AG04450 (cell line): Measurements from ENCODE around the gene BANP. TPM values are rescaled to one million over a fixed set of nuclear protein-coding genes. Genes with fewer than 3 reads are reported as not detected.
"Not testable (repeated sequence)": the region's sequence is repeated elsewhere in the genome, so short reads cannot be mapped to it uniquely, and the experiment has no call there.

ENCODE experiments used
- CTCF ChIA-PET: fragments of 300-600, 350-600 bp; formaldehyde crosslinking; extraction: SDS; loops from one replicate; lab custom pipeline; 2022; ENCODE audit warnings: antibody characterized with exemption, inconsistent platforms; lab: Charles Lee
- POLR2A ChIA-PET: fragments of 350-600 bp; formaldehyde crosslinking; extraction: SDS; loops from one replicate; lab custom pipeline; 2021; ENCODE audit warnings: antibody characterized with exemption, inconsistent platforms; lab: Yijun Ruan, JAX
- DNase-seq: peaks from one replicate; pipeline ENCODE4 v3.0.0-alpha.2; 2011; ENCODE audit warnings: low read depth, low spot score
- H3K27ac ChIP-seq: one replicate; pipeline ENCODE4 v1.5.1; 2012; ENCODE audit warnings: low read depth, low read length, control low read depth
- H3K27me3 ChIP-seq: one replicate; pipeline ENCODE4 v1.6.0; 2012; ENCODE audit warnings: low read length; ENCODE audit not compliant: control insufficient read depth, insufficient read depth
- H3K4me3 ChIP-seq: 2 replicates; pipeline ENCODE4 v1.5.1; 2011; ENCODE audit warnings: mild to moderate bottlenecking, low read depth, low read length, control low read depth
- H3K9me3 ChIP-seq: 2 replicates; pipeline ENCODE4 v1.5.1; 2012; ENCODE audit warnings: low read length; ENCODE audit not compliant: control insufficient read depth, insufficient read depth
- polyA plus RNA-seq: library from polyadenylated mRNA; depleted of rRNA; stranded (reverse); fragments of >200 nt; gene quantifications from 2 replicates; pipeline ENCODE4 v1.2.3, GENCODE V29; 2011
- TF ChIP-seq, protein P1 (sequence below): IDR thresholded peaks from 2 replicates; pipeline ENCODE4 v1.5.1; 2011; ENCODE audit warnings: low read depth, low read length, control low read depth, inconsistent platforms

Gene BANP
- polyA plus RNA-seq, 1 experiment: 18.6 TPM

DNA sequence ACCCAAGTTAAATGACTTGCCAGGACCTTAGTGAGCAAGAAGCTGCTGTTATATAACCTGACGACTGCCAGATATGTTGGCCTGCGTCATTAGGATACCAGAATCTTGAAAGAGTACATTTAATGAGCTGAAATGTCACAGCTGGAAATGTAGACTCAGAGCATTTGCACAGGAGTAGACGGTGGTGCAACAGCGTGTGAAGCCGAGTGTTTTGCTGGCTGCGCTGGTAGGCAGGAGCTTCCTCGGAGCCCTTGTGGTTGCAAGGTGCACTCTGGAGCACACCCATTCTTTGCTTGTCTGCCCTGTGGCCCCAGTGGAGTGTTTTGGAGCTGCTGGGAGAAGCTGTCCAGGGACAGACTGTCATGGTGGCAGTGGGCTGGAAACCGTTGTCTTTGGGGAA lies 79.3 kb downstream of the BANP start:
- no peak overlapping the region for H3K27ac ChIP-seq
- H3K27me3 ChIP-seq: no peaks in the 10 kb centered on the region
- DNase-seq: no peak
- TF ChIP-seq, protein P1, sequence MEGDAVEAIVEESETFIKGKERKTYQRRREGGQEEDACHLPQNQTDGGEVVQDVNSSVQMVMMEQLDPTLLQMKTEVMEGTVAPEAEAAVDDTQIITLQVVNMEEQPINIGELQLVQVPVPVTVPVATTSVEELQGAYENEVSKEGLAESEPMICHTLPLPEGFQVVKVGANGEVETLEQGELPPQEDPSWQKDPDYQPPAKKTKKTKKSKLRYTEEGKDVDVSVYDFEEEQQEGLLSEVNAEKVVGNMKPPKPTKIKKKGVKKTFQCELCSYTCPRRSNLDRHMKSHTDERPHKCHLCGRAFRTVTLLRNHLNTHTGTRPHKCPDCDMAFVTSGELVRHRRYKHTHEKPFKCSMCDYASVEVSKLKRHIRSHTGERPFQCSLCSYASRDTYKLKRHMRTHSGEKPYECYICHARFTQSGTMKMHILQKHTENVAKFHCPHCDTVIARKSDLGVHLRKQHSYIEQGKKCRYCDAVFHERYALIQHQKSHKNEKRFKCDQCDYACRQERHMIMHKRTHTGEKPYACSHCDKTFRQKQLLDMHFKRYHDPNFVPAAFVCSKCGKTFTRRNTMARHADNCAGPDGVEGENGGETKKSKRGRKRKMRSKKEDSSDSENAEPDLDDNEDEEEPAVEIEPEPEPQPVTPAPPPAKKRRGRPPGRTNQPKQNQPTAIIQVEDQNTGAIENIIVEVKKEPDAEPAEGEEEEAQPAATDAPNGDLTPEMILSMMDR: no peak
- H3K4me3 ChIP-seq: no peak overlapping the region
- ChIA-PET POLR2A (no interaction called here), CTCF (no interaction called here)
- H3K9me3 ChIP-seq: no peaks in the 10 kb centered on the region

DNA sequence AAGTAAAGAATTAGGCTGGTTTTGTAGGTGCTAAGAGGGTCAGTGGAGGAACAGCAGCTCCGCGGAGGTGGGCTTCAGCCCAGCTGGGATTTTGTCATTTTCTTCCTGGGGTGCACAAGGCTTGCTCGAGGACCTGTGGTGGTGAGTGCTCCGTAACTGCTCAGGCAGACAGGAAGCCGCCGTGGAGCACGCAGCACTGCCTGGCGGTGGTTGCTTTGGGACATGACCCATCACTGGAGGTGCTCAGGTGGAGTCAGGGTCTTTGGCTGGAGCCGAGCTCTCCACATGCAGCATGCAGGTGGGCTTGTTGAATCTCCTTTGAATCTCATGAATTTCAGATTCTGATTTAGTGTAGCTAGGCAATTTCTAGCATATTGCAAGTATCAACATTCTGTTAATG lies 79.7 kb downstream of the BANP start:
- H3K9me3 ChIP-seq, H3K27me3 ChIP-seq, H3K4me3 ChIP-seq, CTCF ChIA-PET, POLR2A ChIA-PET, H3K27ac ChIP-seq, DNase-seq: not testable (repeated sequence)

DNA sequence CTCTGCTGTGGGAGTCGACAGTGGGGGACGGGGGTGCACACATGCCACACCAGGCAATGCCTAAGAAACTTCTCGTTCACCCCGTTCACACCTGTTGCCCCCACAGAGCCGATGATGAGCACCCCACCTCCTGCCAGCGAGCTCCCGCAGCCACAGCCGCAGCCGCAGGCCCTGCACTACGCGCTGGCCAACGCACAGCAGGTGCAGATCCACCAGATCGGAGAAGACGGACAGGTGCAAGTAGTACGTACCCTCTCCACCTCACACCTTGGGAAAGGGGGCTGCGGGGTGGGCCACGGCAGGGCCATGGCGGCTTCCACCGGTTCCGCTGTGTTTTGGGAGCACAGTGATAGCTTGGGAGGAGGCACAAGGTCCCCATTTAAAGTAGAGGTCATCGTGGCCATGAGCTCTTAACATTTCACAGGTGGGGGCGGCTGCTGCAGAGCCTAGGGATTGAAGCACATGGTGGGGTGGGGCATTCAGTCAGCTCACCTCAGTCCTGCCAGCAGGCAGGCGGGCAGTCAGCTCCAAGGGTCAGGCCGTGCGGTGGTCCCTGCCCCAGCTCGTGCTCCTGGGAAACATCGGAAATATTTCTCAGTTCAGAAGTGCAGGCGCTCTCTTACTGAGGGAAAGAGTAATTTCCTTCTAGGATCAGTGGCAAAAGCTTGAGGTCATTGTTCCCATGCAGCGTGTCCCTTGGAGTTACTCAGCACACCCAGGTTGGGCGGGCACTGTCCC lies 81.9 kb downstream of the BANP start:
- H3K27me3 ChIP-seq, H3K9me3 ChIP-seq, H3K4me3 ChIP-seq, DNase-seq, CTCF ChIA-PET, H3K27ac ChIP-seq: not testable (repeated sequence)
- POLR2A ChIA-PET: interaction anchor here (0.6 kb wide), 1 partner anchor 19 kb away, joined by 3 read pairs; no protein-coding TSS in a partner anchor

GRCh38 chr16:88034770-88035169 lies 83.5 kb downstream of the BANP start:
- H3K4me3 ChIP-seq: no peak overlapping the region
- no peak for DNase-seq
- H3K9me3 ChIP-seq: no peaks in the 10 kb centered on the region
- H3K27ac ChIP-seq: no peak overlapping the region
- no peaks in the 10 kb centered on the region for H3K27me3 ChIP-seq
- TF ChIP-seq, protein P1: no peak
- POLR2A ChIA-PET: no interaction called here
- CTCF ChIA-PET: no interaction called here

DNA sequence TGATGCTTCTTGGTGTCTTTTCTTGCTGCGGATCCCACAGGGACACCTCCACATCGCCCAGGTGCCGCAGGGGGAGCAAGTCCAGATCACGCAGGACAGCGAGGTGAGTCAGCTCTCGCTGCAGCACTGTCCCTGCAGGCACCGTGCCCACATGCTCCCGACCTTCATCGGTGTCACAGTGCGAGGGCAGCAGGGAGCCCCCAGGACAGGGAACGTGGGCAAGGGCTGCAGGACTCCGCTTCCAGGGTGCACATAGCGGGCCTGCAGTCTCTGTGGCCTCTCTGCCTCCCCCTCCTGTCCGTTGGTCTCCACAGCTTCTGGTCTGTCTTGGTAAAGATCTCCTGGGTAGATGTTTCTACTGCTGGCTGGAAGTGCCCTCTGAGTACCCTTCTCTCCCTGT lies 84.1 kb downstream of the BANP start:
- no peak for DNase-seq
- POLR2A ChIA-PET: no interaction called here
- Histone ChIP-seq H3K4me3 (no peak overlapping the region), H3K27ac (peak overlapping the region; percentile 31), H3K27me3 (no peaks in the 10 kb centered on the region), H3K9me3 (no peaks in the 10 kb centered on the region)
- TF ChIP-seq, protein P1: 0 out of 2 replicates have a peak, but pooled peaks have one; percentile 7
- CTCF ChIA-PET: no interaction called here

- H3K9me3 ChIP-seq, POLR2A ChIA-PET: not testable (repeated sequence)
Measured at GRCh38 chr16:88035884-88036639, 84.8 kb downstream of the BANP start.

DNA sequence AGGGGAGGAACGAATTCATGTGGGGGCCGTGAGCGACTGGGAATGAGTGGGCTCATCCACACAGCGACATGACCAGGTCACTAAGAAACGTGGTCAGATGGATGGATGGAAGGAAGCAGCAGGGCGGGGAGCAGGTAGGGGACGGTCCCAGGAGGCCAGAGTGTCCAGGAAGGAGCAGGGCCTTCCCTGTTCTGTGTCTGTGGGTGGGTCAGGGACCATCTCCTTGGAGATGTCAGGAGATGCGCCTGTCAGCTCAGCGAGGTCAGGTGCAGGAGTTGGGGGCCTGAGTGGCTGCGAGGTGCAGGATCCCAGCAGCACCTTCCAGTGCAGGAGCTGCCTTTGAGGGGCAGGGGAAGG lies 85.4 kb downstream of the BANP start:
- H3K4me3 ChIP-seq, H3K27ac ChIP-seq, CTCF ChIA-PET, H3K9me3 ChIP-seq, DNase-seq, H3K27me3 ChIP-seq, POLR2A ChIA-PET: not testable (repeated sequence)

More at GRCh38 chr16:88035884-88036639, 84.8 kb downstream of the BANP start:
- DNase-seq, H3K27ac ChIP-seq, H3K4me3 ChIP-seq, CTCF ChIA-PET, H3K27me3 ChIP-seq: not testable (repeated sequence)

- DNase-seq, H3K27ac ChIP-seq, H3K27me3 ChIP-seq, H3K9me3 ChIP-seq, H3K4me3 ChIP-seq, CTCF ChIA-PET, POLR2A ChIA-PET: not testable (repeated sequence)
Measured at GRCh38 chr16:88037359-88037758, 86.1 kb downstream of the BANP start.

GRCh38 chr16:88037876-88038525 lies 86.8 kb downstream of the BANP start:
- POLR2A ChIA-PET, H3K4me3 ChIP-seq, H3K27ac ChIP-seq, H3K9me3 ChIP-seq, CTCF ChIA-PET, H3K27me3 ChIP-seq, DNase-seq: not testable (repeated sequence)
